GM11168 (cell line): ENCODE data around the gene KCNAB1.

Experiments used
- in situ Hi-C: fragments of 300-500 bp; cut with MboI; formaldehyde crosslinking; loops from one replicate; pipeline ENCODE4 v1.12.0; 2022; ENCODE audit warnings: low sequenced_read_pairs; ENCODE audit not compliant: unreplicated experiment

The KCNAB1 gene

GRCh38 chr3:156575641-156576040 lies 455.3 kb downstream of the KCNAB1 start:
- in situ Hi-C loops: no loop called here

- in situ Hi-C loops: no loop called here
These were observed 455.7 kb downstream of the KCNAB1 start for GRCh38 chr3:156576051-156576450.

- in situ Hi-C loops: no loop called here
These were observed 456.4 kb downstream of the KCNAB1 start for GRCh38 chr3:156576651-156577348.

GRCh38 chr3:156577736-156578135 lies 457.4 kb downstream of the KCNAB1 start:
- in situ Hi-C loops: no loop called here

GRCh38 chr3:156579427-156579851 lies 459.1 kb downstream of the KCNAB1 start:
- in situ Hi-C loops: no loop called here

- in situ Hi-C loops: no loop called here
These were observed 460.7 kb downstream of the KCNAB1 start for GRCh38 chr3:156581033-156581432.

- in situ Hi-C loops: no loop called here
These were observed 461.6 kb downstream of the KCNAB1 start for GRCh38 chr3:156581954-156582353.

GRCh38 chr3:156582532-156583183 lies 462.3 kb downstream of the KCNAB1 start:
- in situ Hi-C loops: no loop called here

- in situ Hi-C loops: no loop called here
These were observed 463.1 kb downstream of the KCNAB1 start for GRCh38 chr3:156583469-156583868.

GRCh38 chr3:156586905-156587759 lies 466.8 kb downstream of the KCNAB1 start:
- in situ Hi-C loops: no loop called here

- in situ Hi-C loops: no loop called here
These were observed 467.3 kb downstream of the KCNAB1 start for GRCh38 chr3:156587760-156588069.
